ENCODE data around the gene UGT1A3.
A peak's percentile ranks its signal among the peaks of the same experiment; 100 is the strongest.

UGT1A3 gene

GRCh38 chr2:233681521-233682099 lies 47.2 kb upstream of the UGT1A3 start, which contains the start of gene UGT1A7:
Gene UGT1A7 (plus strand): TSS chr2:233681901. CDS start chr2:233681938, 37 bp downstream.
- H3K27me3 ChIP-seq (ENCODE audit: insufficient read depth, poor library complexity, severe bottlenecking): no peaks in the 10 kb centered on the region
- no peak within 1 kb of the TSS for H3K27ac ChIP-seq (replicated peaks)
- DNase-seq (ENCODE audit: low read depth in 1 of 2, low spot score in 1 of 2): no peak
- H3K4me3 ChIP-seq (replicated peaks; ENCODE audit: insufficient read depth, low read length): no peak within 1 kb of the TSS
- TF ChIP-seq CTCF (IDR thresholded peaks at IDR 0.05; ENCODE audit: insufficient read depth, low read length): no peak

GRCh38 chr2:233684640-233685039 lies 44.2 kb upstream of the UGT1A3 start:
- Histone ChIP-seq H3K27me3 (ENCODE audit: insufficient read depth, poor library complexity, severe bottlenecking) (no peaks in the 10 kb centered on the region), H3K4me3 (replicated peaks; ENCODE audit: insufficient read depth, low read length) (no peak overlapping the region), H3K27ac (replicated peaks) (no peak overlapping the region)
- TF ChIP-seq GABPA (IDR thresholded peaks at IDR 0.05; ENCODE audit: low read depth): no peak
- TF ChIP-seq CTCF (IDR thresholded peaks at IDR 0.05; ENCODE audit: insufficient read depth, low read length): no peak
- TF ChIP-seq SPI1 (IDR thresholded peaks at IDR 0.05; ENCODE audit: borderline replicate concordance, low read depth): no peak
- no peak for TF ChIP-seq POLR2AphosphoS5 (IDR thresholded peaks at IDR 0.05; ENCODE audit: low read depth)
- no peak for TF ChIP-seq REST (IDR thresholded peaks at IDR 0.05; ENCODE audit: insufficient replicate concordance, low read depth)
- no peak for DNase-seq (ENCODE audit: low read depth in 1 of 2, low spot score in 1 of 2)

GRCh38 chr2:233686928-233687327 lies 41.9 kb upstream of the UGT1A3 start:
- Histone ChIP-seq H3K27me3 (ENCODE audit: insufficient read depth, poor library complexity, severe bottlenecking) (no peaks in the 10 kb centered on the region), H3K27ac (replicated peaks) (no peak overlapping the region), H3K4me3 (replicated peaks; ENCODE audit: insufficient read depth, low read length) (no peak overlapping the region)
- peak in 1 of 2 experiments; percentile 13 for DNase-seq (ENCODE audit: low read depth in 1 of 2, low spot score in 1 of 2)
- no peak for TF ChIP-seq POLR2AphosphoS5 (IDR thresholded peaks at IDR 0.05; ENCODE audit: low read depth)
- no peak for TF ChIP-seq REST (IDR thresholded peaks at IDR 0.05; ENCODE audit: insufficient replicate concordance, low read depth)
- no peak for TF ChIP-seq CTCF (IDR thresholded peaks at IDR 0.05; ENCODE audit: insufficient read depth, low read length)
- TF ChIP-seq GABPA (IDR thresholded peaks at IDR 0.05; ENCODE audit: low read depth): no peak

GRCh38 chr2:233688341-233688740 lies 40.5 kb upstream of the UGT1A3 start:
- Histone ChIP-seq H3K4me3 (replicated peaks; ENCODE audit: insufficient read depth, low read length) (no peak overlapping the region), H3K27me3 (ENCODE audit: insufficient read depth, poor library complexity, severe bottlenecking) (no peaks in the 10 kb centered on the region), H3K27ac (replicated peaks) (no peak overlapping the region)
- TF ChIP-seq GABPA (IDR thresholded peaks at IDR 0.05; ENCODE audit: low read depth) (no peak), CTCF (IDR thresholded peaks at IDR 0.05; ENCODE audit: insufficient read depth, low read length) (no peak), POLR2AphosphoS5 (IDR thresholded peaks at IDR 0.05; ENCODE audit: low read depth) (no peak), REST (IDR thresholded peaks at IDR 0.05; ENCODE audit: insufficient replicate concordance, low read depth) (no peak), SPI1 (IDR thresholded peaks at IDR 0.05; ENCODE audit: borderline replicate concordance, low read depth) (no peak)
- DNase-seq (ENCODE audit: low read depth in 1 of 2, low spot score in 1 of 2): no peak
